ENCODE data around the gene JUN. TPM values are rescaled to one million over a fixed set of nuclear protein-coding genes. Genes with fewer than 3 reads are reported as not detected.

The JUN gene
- total and polyA plus RNA-seq, 12 donors = 47.0 to 209 (median 78.0) TPM

GRCh38 chr1:58818976-58819375, 35.1 kb upstream of the JUN start:
- no peaks in the 10 kb centered on the region for H3K36me3 ChIP-seq
- WGBS, 2 donors = 83 to 91% methylated on average over 3 of the region's 3 CpGs
- ATAC-seq = no peak

GRCh38 chr1:58818075-58818474, 34.2 kb upstream of the JUN start:
- H3K36me3 ChIP-seq = no peaks in the 10 kb centered on the region
- H3K4me1 ChIP-seq = peaks cover 0 to 63% (median 32%) of the 10 kb centered on the region in 9 donors
- no peak for TF ChIP-seq CTCF (IDR thresholded peaks at IDR 0.05)
- peak overlapping the region in 1 of 10 donors; percentile 97 for H3K27ac ChIP-seq
- no peaks in the 10 kb centered on the region for H3K27me3 ChIP-seq
- no peak overlapping the region for H3K4me3 ChIP-seq
- no peaks in the 10 kb centered on the region for H3K9me3 ChIP-seq
- DNase-seq = no peak
- intact Hi-C loops (cut with DNase I) = loop anchor here in 8 of 10 donors (5.0 to 10.0 kb wide), 7 partner anchors 57 to 477 kb away; partner anchors contain the start of gene FGGY (in 1 of the 8)
- 65 to 86% methylated on average over 2 of the region's 2 CpGs for WGBS, 2 donors
- no peak for ATAC-seq

More at GRCh38 chr1:58818976-58819375, 35.1 kb upstream of the JUN start:
- peaks cover 0 to 61% (median 26%) of the 10 kb centered on the region in 9 donors for H3K4me1 ChIP-seq
- DNase-seq = no peak
- TF ChIP-seq CTCF (IDR thresholded peaks at IDR 0.05) = no peak
- no peak overlapping the region for H3K27ac ChIP-seq
- no peaks in the 10 kb centered on the region for H3K27me3 ChIP-seq
- no peaks in the 10 kb centered on the region for H3K9me3 ChIP-seq
- H3K4me3 ChIP-seq = no peak overlapping the region
- intact Hi-C loops (cut with DNase I) = loop anchor here in 8 of 10 donors (5.0 to 10.0 kb wide), 7 partner anchors 56 to 476 kb away; partner anchors contain the start of gene FGGY (in 1 of the 8)

- no peak for DNase-seq
- H3K4me1 ChIP-seq = peaks cover 0 to 74% (median 32%) of the 10 kb centered on the region in 9 donors
These were observed 32.9 kb upstream of the JUN start for GRCh38 chr1:58816747-58817221.

More at GRCh38 chr1:58816747-58817221, 32.9 kb upstream of the JUN start:
- WGBS, 2 donors = 7 to 10% methylated on average over 4 of the region's 4 CpGs
- no peaks in the 10 kb centered on the region for H3K36me3 ChIP-seq
- peak overlapping the region; percentile 20 to 67 (median 59) for H3K4me3 ChIP-seq
- ATAC-seq = no peak
- H3K9me3 ChIP-seq = no peaks in the 10 kb centered on the region
- intact Hi-C loops (cut with DNase I) = loop anchor here in 8 of 10 donors (2.0 to 10.0 kb wide), 8 partner anchors 32 to 478 kb away; partner anchors contain the start of genes JUN (in 2 of the 8) and FGGY (in 1 of the 8)
- no peak for TF ChIP-seq CTCF (IDR thresholded peaks at IDR 0.05)
- H3K27ac ChIP-seq = peak overlapping the region; percentile 80 to 97 (median 90)
- no peaks in the 10 kb centered on the region for H3K27me3 ChIP-seq

Data from heart right ventricle (tissue), 16 donors.